Activated CD8-positive, alpha-beta T cell treated with anti-CD3 and anti-CD28 coated beads for 36 hours (primary cell): ENCODE measurements around the gene OR9A2. TPM values are rescaled to one million over a fixed set of nuclear protein-coding genes. Genes with fewer than 3 reads are reported as not detected.

Experiments
- ATAC-seq: fragments of 200-7000 bp; cut with Tn5 transposase; one replicate; pipeline ENCODE4 v1.10.0; 2021; ENCODE audit warnings: mild to moderate bottlenecking, moderate library complexity
- CTCF ChIA-PET: fragments of 350-600 bp; sonication (Branson Sonifier 250); formaldehyde crosslinking; loops from one replicate; lab custom pipeline; 2021; ENCODE audit warnings: antibody characterized with exemption; lab: Charles Lee
- POLR2A ChIA-PET: fragments of 350-600 bp; sonication (Branson Sonifier 250); formaldehyde crosslinking; loops from one replicate; lab custom pipeline; 2021; ENCODE audit warnings: antibody characterized with exemption; lab: Charles Lee
- DNase-seq: peaks from one replicate; pipeline ENCODE4 v3.0.0-alpha.2; 2020
- H3K27ac Mint-ChIP-seq: one replicate; pipeline ENCODE4 v1.8.0; 2021; ENCODE audit warnings: mild to moderate bottlenecking, mixed read lengths
- H3K27me3 Mint-ChIP-seq: one replicate; pipeline ENCODE4 v1.8.0; 2021; ENCODE audit warnings: mixed read lengths
- H3K36me3 Mint-ChIP-seq: one replicate; pipeline ENCODE4 v1.8.0; 2021; ENCODE audit warnings: low read depth, mixed read lengths
- H3K4me1 Mint-ChIP-seq: one replicate; pipeline ENCODE4 v1.8.0; 2021; ENCODE audit warnings: low read depth, mixed read lengths
- H3K4me3 Mint-ChIP-seq: one replicate; pipeline ENCODE4 v1.8.0; 2021; ENCODE audit warnings: mild to moderate bottlenecking, moderate library complexity, mixed read lengths
- H3K9me3 Mint-ChIP-seq: one replicate; pipeline ENCODE4 v1.8.0; 2021; ENCODE audit warnings: mixed read lengths
- CTCF ChIP-seq: fragments of 200-600 bp; IDR thresholded peaks from one replicate; pipeline ENCODE4 v1.8.0; 2022; ENCODE audit warnings: antibody characterized with exemption, mild to moderate bottlenecking
- intact Hi-C: fragments of 100-400 bp; cut with micrococcal nuclease; formaldehyde crosslinking; loops from one replicate; pipeline ENCODE4 v1.10.0; 2022
- total RNA-seq, 2 experiments: library from RNA; stranded (reverse); gene quantifications; one replicate each; pipeline ENCODE4 v1.2.3, GENCODE V29; 2021

Gene OR9A2
- total RNA-seq, 2 experiments from 2014 or later: not detected

- ATAC-seq: no peak
- no peaks in the 10 kb centered on the region for H3K36me3 Mint-ChIP-seq
- POLR2A ChIA-PET: no interaction called here
- intact Hi-C loops: no loop called here
- peaks cover 10% of the 10 kb centered on the region for H3K27me3 Mint-ChIP-seq
- no peak overlapping the region for H3K27ac Mint-ChIP-seq
- no peak for DNase-seq
- CTCF ChIA-PET: no interaction called here
- H3K4me3 Mint-ChIP-seq: no peak overlapping the region
- peaks cover 9% of the 10 kb centered on the region for H3K9me3 Mint-ChIP-seq
- TF ChIP-seq CTCF: no peak
- H3K4me1 Mint-ChIP-seq: no peaks in the 10 kb centered on the region
Observed at GRCh38 chr7:143038635-143039034, 11.7 kb upstream of the OR9A2 start.

GRCh38 chr7:143027683-143028082 is 751 bp upstream of the OR9A2 start:
- Mint-ChIP-seq H3K27ac (no peak overlapping the region), H3K27me3 (peaks cover 16% of the 10 kb centered on the region), H3K9me3 (no peaks in the 10 kb centered on the region), H3K4me3 (no peak overlapping the region), H3K4me1 (no peaks in the 10 kb centered on the region), H3K36me3 (no peaks in the 10 kb centered on the region)
- intact Hi-C loops: no loop called here
- no peak for DNase-seq
- TF ChIP-seq CTCF: no peak
- no peak for ATAC-seq
- ChIA-PET POLR2A (interaction anchor here (0.9 kb wide), 1 partner anchor 8 kb away, joined by 3 read pairs; no protein-coding TSS in a partner anchor), CTCF (interaction anchor here (1.6 to 1.7 kb wide), 2 partner anchors 16 to 187 kb away, joined by 3 to 6 read pairs; no protein-coding TSS in a partner anchor)

GRCh38 chr7:143025371-143025770 is 1.6 kb downstream of the OR9A2 start:
- Mint-ChIP-seq H3K4me1 (no peaks in the 10 kb centered on the region), H3K27me3 (peaks cover 16% of the 10 kb centered on the region), H3K9me3 (no peaks in the 10 kb centered on the region), H3K27ac (no peak overlapping the region), H3K4me3 (no peak overlapping the region), H3K36me3 (no peaks in the 10 kb centered on the region)
- DNase-seq (no peak), ATAC-seq (no peak)
- CTCF ChIA-PET: interaction anchor here (0.8 kb wide), 1 partner anchor 190 kb away, joined by 5 read pairs; no protein-coding TSS in a partner anchor
- POLR2A ChIA-PET: interaction anchor here (0.6 kb wide), 1 partner anchor 182 kb away, joined by 3 read pairs; no protein-coding TSS in a partner anchor
- intact Hi-C loops: no loop called here
- TF ChIP-seq CTCF: no peak

- intact Hi-C loops: no loop called here
- ChIA-PET POLR2A (no interaction called here), CTCF (interaction anchor here (2.8 kb wide), 1 partner anchor 192 kb away, joined by 8 read pairs; no protein-coding TSS in a partner anchor)
- DNase-seq (no peak), ATAC-seq (no peak)
- Mint-ChIP-seq H3K4me1 (peaks cover 2% of the 10 kb centered on the region), H3K4me3 (no peak overlapping the region), H3K36me3 (no peaks in the 10 kb centered on the region), H3K9me3 (no peaks in the 10 kb centered on the region), H3K27me3 (peaks cover 15% of the 10 kb centered on the region), H3K27ac (no peak overlapping the region)
- TF ChIP-seq CTCF: no peak
Observed at GRCh38 chr7:143023047-143023446, 3.9 kb downstream of the OR9A2 start.

- CTCF ChIA-PET: interaction anchor here (0.7 to 5.0 kb wide), 4 partner anchors 12 to 196 kb away, joined by 3 to 32 read pairs (median 16); no protein-coding TSS in a partner anchor
- POLR2A ChIA-PET: no interaction called here
- no peak for ATAC-seq
- DNase-seq: no peak
- H3K9me3 Mint-ChIP-seq: no peaks in the 10 kb centered on the region
- H3K4me1 Mint-ChIP-seq: peaks cover 2% of the 10 kb centered on the region
- no peak for TF ChIP-seq CTCF
- no peak overlapping the region for H3K27ac Mint-ChIP-seq
- intact Hi-C loops: no loop called here
- H3K4me3 Mint-ChIP-seq: no peak overlapping the region
- H3K36me3 Mint-ChIP-seq: no peaks in the 10 kb centered on the region
- peaks cover 3% of the 10 kb centered on the region for H3K27me3 Mint-ChIP-seq
Observed at GRCh38 chr7:143018931-143019330, 8.0 kb downstream of the OR9A2 start.
